Measurements from ENCODE around the gene CPNE7.
A peak's percentile ranks its signal among the peaks of the same experiment; 100 is the strongest.

Gene CPNE7

DNA sequence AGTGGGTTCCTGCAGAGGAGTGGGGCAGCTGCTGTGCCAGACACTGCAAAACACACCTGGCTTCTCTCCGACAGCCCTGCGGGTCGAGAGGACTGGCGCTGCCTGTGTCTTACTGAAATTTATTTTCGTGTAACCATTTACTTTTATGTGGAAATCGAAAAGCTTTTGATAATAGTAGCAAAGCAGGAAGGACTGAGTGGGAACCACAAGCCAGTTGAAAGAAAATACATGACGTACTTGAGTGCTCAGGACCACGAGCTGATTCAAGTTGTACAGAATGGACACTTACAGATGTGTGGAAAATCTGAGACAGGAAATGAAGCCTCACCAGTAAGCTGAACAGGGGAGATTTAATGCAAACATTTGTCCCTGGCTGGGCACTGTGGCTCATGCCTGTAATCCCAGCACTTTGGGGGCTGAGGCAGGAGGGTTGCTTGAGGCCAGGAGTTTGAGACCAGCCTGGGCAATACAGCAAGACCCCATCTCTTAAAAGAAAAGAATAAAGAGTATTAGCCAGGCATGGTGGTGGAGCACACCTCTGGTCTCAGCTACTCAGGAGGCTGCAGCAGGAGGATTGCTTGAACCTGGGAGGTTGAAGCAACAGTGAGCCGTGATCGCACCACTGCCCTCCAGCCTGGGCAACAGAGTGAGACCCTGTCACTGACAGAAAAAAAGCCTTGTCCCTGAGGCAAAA is 26.4 kb upstream of the CPNE7 start:
- no peak for DNase-seq

GRCh38 chr16:89550421-89551007 is 25.0 kb upstream of the CPNE7 start:
- DNase-seq, result no peak

GRCh38 chr16:89552329-89552728 is 23.2 kb upstream of the CPNE7 start:
- DNase-seq, result no peak

GRCh38 chr16:89552913-89553312 is 22.6 kb upstream of the CPNE7 start:
- DNase-seq, result no peak

- DNase-seq, result no peak
These were observed 21.8 kb upstream of the CPNE7 start for GRCh38 chr16:89553733-89554132.

- no peak for DNase-seq
These were observed 21.2 kb upstream of the CPNE7 start for GRCh38 chr16:89554343-89554742.

GRCh38 chr16:89555265-89555664 is 20.3 kb upstream of the CPNE7 start:
- DNase-seq, result no peak

GRCh38 chr16:89555780-89556179 is 19.8 kb upstream of the CPNE7 start:
- no peak for DNase-seq

DNA sequence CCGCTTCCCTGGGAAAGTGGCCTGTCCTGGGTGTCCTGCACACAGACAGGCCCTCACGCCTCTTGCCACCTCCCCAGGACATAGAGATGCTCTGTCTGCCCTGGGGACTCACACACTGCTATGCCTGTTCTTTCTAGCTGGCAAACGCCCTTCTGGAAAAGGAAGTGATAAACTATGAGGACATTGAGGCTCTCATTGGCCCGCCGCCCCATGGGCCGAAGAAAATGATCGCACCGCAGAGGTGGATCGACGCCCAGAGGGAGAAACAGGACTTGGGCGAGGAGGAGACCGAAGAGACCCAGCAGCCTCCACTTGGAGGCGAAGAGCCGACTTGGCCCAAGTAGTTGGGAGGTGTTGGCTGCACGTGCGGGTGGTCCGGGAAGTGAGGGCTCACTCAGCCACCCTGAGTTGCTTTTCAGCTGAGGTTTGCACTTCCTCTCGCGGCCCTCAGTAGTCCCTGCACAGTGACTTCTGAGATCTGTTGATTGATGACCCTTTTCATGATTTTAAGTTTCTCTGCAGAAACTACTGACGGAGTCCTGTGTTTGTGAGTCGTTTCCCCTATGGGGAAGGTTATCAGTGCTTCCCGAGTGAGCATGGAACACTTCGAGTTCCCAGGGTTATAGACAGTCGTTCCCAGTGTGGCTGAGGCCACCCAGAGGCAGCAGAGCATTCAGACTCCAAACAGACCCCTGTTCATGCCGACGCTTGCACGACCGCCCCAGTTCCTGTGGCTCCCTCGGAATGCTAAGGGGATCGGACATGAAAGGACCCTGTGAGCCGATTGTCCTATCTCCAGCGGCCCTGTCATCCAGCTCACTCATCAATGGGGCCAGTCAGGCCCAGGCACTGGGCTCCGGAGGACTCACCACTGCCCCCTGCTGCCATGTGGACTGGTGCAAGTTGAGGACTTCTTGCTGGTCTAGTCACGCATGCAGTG is 18.5 kb upstream of the CPNE7 start:
- DNase-seq, result peak; percentile 82 to 88

- no peak for DNase-seq
These were observed 17.7 kb upstream of the CPNE7 start for GRCh38 chr16:89557690-89558490.

DNA sequence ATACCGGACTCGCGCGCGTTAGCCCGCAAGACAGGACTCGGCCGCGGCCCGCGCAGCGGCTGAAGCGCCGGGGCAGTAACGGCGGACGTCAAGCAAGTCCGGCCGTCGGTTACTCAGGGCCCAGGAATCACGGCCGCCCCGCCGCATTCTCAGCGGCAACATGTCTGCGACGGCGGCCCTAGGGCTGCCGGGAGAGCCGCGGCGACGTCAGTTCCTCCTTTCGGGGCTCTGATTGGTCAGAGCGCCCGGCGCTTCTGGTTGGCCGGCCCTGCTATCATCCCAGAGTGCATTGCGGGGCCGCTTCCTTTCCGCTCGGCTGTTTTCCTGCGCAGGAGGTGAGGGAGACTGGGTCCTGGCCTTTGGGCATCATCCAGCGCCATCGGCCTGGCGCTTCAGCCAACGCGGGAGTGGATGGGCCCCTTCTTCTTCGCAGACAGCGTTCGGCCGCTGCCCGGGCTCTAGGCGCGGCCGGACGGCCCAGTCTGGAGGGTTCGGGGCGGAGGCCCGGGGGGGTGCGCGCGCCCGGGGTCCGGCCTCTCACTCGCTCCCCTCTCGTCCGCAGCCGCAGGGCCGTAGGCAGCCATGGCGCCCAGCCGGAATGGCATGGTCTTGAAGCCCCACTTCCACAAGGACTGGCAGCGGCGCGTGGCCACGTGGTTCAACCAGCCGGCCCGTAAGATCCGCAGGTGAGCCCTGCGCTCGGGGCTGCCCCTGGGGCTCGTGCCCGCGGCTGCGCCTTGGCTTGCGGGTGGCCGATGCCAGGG is 15.0 kb upstream of the CPNE7 start, which contains the start of gene RPL13:
RPL13 (plus strand) TSS at position 305 of the 764 bp plus-strand sequence; CDS start at position 583, 278 bp downstream.
- peak; percentile 91 for DNase-seq

GRCh38 chr16:89561142-89561883 is 14.2 kb upstream of the CPNE7 start:
- DNase-seq, result no peak

- no peak for DNase-seq
These were observed 13.5 kb upstream of the CPNE7 start for GRCh38 chr16:89561884-89562599.

DNA sequence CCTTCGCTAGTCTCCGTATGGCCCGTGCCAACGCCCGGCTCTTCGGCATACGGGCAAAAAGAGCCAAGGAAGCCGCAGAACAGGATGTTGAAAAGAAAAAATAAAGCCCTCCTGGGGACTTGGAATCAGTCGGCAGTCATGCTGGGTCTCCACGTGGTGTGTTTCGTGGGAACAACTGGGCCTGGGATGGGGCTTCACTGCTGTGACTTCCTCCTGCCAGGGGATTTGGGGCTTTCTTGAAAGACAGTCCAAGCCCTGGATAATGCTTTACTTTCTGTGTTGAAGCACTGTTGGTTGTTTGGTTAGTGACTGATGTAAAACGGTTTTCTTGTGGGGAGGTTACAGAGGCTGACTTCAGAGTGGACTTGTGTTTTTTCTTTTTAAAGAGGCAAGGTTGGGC is 12.6 kb upstream of the CPNE7 start:
- DNase-seq, result no peak

DNA sequence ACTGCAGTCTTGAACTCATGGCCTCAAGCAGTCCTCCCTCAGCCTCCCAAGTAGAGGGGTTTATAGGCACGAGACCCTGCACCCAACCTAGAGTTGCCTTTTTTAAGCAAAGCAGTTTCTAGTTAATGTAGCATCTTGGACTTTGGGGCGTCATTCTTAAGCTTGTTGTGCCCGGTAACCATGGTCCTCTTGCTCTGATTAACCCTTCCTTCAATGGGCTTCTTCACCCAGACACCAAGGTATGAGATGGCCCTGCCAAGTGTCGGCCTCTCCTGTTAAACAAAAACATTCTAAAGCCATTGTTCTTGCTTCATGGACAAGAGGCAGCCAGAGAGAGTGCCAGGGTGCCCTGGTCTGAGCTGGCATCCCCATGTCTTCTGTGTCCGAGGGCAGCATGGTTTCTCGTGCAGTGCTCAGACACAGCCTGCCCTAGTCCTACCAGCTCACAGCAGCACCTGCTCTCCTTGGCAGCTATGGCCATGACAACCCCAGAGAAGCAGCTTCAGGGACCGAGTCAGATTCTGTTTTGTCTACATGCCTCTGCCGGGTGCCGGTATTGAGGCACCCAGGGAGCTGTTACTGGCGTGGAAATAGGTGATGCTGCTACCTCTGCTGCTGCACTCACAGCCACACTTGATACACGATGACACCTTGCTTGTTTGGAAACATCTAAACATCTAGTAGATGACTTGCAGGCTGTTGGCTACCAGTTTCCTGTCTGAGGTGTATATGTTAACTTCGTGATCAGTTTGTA is 11.7 kb upstream of the CPNE7 start:
- no peak for DNase-seq

DNA sequence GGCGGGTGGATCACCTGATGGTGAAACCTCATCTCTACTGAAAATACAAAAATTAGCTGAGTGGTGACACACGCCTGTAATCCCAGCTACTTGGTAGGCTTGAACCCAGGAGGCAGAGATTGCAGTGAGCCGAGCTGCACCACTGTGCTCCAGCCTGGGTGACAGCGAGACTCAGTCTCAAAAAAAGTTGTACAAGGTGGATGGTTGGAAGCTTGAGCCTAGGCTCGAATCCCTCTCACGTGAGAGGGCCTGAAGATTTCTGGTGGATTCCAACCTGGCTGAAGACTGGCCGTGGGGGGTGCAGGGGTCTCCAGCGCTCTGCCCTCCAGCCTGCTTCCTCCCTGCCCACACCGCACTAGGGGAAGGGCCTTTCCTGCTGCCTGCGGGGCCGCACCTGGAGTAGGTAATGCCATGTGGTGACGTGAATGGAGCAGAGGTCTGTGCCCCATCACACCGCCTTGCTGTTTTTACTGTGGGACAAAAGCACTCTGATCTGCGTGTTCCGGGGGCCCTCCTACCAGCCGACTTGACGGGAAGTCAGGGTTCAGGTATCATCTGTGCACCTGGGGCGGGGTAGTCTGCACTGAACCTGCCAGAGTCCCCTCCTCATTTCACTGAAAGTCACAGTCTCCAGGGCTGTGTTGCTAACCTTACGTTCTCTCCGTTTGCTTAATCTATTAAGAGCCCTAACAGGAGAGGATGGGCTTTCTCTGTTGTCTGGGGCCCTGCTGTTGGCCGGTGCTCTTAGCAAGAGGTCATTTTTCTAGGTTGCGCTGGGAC is 10.9 kb upstream of the CPNE7 start:
- no peak for DNase-seq

- no peak for DNase-seq
These were observed 10.4 kb upstream of the CPNE7 start for GRCh38 chr16:89565256-89565505.

DNA sequence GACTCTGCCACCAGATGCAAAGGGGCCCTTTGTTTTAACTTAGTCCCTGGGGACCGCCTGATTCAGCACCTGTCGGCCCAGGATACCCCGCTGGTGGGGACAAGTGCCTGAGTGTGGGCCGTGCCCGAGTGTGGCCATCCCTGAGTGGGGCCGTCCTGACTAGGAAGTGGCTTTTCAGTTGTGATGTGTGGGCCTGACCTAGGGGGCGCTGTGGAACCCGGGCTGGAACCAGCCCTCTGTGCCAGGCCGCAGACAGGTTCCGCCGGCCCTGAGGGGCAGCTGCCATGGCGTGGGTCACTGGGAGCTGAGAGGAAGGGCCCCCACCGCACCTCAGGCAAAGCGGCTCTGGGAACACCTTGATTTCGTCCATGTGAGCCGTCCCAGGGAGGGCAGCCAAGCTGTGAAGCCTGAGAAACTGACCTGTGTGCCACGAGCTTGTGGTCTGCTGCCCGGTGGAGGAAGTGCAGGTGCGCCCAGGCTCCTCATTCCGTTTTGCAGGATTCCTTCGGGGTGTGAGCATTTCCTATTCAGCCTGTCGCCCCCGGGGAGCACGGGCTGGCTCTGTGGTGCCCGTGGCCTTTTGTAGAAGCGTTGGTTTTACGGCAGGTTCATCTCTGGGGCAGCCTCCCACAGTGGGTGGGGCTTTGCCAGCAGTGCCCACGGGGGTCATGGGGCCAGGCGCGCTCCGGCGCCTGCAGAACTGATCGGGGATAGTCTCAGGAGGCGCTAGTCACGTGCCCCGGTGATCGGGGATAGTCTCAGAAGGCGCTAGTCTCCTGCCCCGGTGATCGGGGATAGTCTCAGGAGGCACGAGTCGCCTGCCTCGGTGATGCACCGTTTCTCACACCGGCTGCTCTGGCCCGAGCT is 9.8 kb upstream of the CPNE7 start:
- DNase-seq, result peak; percentile 37 to 44

All from activated CD4-positive, alpha-beta T cell treated with anti-CD3 and anti-CD28 coated beads, Interleukin-2, amount 50 U/mL, for 4 hours (primary cell).